ENCODE measurements around the gene PIK3C2A. TPM values are rescaled to one million over a fixed set of nuclear protein-coding genes. Genes with fewer than 3 reads are reported as not detected.

Gene PIK3C2A
- total RNA-seq, 1 donor from 2014 or later = 28.1 TPM

- no peak for DNase-seq
- no peak for ATAC-seq (ENCODE audit: poor library complexity)
- intact Hi-C loops (cut with DNase I) = no loop called here
These were observed 37.9 kb downstream of the PIK3C2A start for GRCh38 chr11:17169876-17170275.

DNA sequence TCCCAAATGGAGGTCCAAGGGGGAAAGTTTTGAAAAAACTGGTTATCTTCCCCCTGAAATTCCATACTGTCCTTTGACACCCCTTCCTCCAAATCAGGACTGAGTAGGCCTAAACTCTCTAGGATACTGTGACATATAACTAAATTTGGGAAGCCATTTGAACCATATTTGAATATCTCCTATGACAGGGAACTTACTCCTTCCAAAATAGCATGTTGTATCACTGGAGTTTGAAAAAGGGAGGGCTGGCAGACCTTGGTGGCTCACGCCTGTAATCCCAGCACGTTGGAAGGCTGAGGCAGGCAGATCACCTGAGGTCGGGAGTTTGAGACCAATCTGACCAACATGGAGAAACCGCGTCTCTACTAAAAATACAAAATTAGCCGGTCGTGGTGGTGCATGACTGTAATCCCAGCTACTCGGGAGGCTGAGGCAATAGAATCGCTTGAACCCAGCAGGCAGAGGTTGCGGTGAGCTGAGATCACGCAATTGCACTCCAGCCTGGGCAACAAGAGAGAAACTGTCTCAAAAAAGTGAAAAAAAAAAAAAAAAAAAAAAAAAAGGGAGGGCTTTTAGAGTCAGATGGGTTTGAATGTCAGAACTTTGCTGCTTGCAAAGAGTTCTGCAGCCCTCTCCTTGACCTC, 42.4 kb downstream of the PIK3C2A start:
- DNase-seq (no peak), ATAC-seq (ENCODE audit: poor library complexity) (no peak)
- intact Hi-C loops (cut with DNase I) = no loop called here

- no peak for DNase-seq
- intact Hi-C loops (cut with DNase I) = no loop called here
- peak; percentile 52 for ATAC-seq (ENCODE audit: poor library complexity)
These were observed 43.2 kb downstream of the PIK3C2A start for GRCh38 chr11:17164361-17165246.

GRCh38 chr11:17163736-17164135, 44.0 kb downstream of the PIK3C2A start:
- ATAC-seq (ENCODE audit: poor library complexity) (no peak), DNase-seq (no peak)
- intact Hi-C loops (cut with DNase I) = no loop called here

GRCh38 chr11:17163291-17163690, 44.5 kb downstream of the PIK3C2A start:
- no peak for ATAC-seq (ENCODE audit: poor library complexity)
- intact Hi-C loops (cut with DNase I) = no loop called here
- DNase-seq = no peak

GRCh38 chr11:17162376-17162775, 45.4 kb downstream of the PIK3C2A start:
- ATAC-seq (ENCODE audit: poor library complexity) (no peak), DNase-seq (no peak)
- intact Hi-C loops (cut with DNase I) = no loop called here

DNA sequence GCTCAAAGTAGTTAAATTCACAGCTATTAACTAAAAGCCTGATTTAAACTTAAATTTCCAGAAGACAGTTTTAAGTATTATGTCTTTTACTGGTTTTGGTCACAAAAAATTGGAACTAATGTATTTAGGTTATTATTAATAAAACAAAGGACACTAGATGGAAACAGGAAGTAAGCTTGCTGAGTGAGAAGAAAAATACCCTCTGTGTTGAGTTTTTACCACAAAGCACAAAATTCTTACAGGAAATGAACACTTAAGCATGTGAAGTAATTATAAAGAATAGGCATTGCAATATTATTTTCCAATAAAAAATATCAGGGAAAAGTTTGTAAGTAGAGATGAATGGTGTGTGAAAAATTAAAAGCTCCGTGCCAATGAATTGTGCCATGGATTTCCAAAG, 46.3 kb downstream of the PIK3C2A start:
- ATAC-seq (ENCODE audit: poor library complexity) = no peak

GRCh38 chr11:17159441-17159840, 48.3 kb downstream of the PIK3C2A start:
- intact Hi-C loops (cut with DNase I) = loop anchor here (10.0 kb wide), 1 partner anchor 45 kb away; the partner anchor contains the start of gene PIK3C2A
- ATAC-seq (ENCODE audit: poor library complexity) = peak; percentile 36

More for the DNA sequence above, 46.3 kb downstream of the PIK3C2A start:
- intact Hi-C loops (cut with DNase I) = no loop called here
- DNase-seq = no peak

More at GRCh38 chr11:17159441-17159840, 48.3 kb downstream of the PIK3C2A start:
- no peak for DNase-seq

Other genes starting within 250 kb of the PIK3C2A start
- gene PLEKHA7, start 193.6 kb downstream of the PIK3C2A start, total RNA-seq = 16.2 TPM
- 759 TPM for gene RPS13, start 130.3 kb downstream of the PIK3C2A start, total RNA-seq
- 99.7 TPM for gene NUCB2, start 68.8 kb upstream of the PIK3C2A start, total RNA-seq
- gene NCR3LG1, start 143.8 kb upstream of the PIK3C2A start, total RNA-seq = 0.56 TPM
- gene KCNJ11, start 180.7 kb upstream of the PIK3C2A start, total RNA-seq = 27.7 TPM

Data from Right ventricle myocardium superior (tissue), 1 donor.